Regular cardiac myocyte (primary cell): ENCODE results near the gene RFX6. TPM values are rescaled to one million over a fixed set of nuclear protein-coding genes. Genes with fewer than 3 reads are reported as not detected.

Experiments
- total RNA-seq: library from RNA; depleted of rRNA; stranded (reverse); fragments of >200 nt; gene quantifications from 2 replicates; pipeline ENCODE4 v1.2.3, GENCODE V29; 2014

Gene RFX6, protein sequence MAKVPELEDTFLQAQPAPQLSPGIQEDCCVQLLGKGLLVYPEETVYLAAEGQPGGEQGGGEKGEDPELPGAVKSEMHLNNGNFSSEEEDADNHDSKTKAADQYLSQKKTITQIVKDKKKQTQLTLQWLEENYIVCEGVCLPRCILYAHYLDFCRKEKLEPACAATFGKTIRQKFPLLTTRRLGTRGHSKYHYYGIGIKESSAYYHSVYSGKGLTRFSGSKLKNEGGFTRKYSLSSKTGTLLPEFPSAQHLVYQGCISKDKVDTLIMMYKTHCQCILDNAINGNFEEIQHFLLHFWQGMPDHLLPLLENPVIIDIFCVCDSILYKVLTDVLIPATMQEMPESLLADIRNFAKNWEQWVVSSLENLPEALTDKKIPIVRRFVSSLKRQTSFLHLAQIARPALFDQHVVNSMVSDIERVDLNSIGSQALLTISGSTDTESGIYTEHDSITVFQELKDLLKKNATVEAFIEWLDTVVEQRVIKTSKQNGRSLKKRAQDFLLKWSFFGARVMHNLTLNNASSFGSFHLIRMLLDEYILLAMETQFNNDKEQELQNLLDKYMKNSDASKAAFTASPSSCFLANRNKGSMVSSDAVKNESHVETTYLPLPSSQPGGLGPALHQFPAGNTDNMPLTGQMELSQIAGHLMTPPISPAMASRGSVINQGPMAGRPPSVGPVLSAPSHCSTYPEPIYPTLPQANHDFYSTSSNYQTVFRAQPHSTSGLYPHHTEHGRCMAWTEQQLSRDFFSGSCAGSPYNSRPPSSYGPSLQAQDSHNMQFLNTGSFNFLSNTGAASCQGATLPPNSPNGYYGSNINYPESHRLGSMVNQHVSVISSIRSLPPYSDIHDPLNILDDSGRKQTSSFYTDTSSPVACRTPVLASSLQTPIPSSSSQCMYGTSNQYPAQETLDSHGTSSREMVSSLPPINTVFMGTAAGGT
- total RNA-seq, result not detected in 2 replicates

DNA sequence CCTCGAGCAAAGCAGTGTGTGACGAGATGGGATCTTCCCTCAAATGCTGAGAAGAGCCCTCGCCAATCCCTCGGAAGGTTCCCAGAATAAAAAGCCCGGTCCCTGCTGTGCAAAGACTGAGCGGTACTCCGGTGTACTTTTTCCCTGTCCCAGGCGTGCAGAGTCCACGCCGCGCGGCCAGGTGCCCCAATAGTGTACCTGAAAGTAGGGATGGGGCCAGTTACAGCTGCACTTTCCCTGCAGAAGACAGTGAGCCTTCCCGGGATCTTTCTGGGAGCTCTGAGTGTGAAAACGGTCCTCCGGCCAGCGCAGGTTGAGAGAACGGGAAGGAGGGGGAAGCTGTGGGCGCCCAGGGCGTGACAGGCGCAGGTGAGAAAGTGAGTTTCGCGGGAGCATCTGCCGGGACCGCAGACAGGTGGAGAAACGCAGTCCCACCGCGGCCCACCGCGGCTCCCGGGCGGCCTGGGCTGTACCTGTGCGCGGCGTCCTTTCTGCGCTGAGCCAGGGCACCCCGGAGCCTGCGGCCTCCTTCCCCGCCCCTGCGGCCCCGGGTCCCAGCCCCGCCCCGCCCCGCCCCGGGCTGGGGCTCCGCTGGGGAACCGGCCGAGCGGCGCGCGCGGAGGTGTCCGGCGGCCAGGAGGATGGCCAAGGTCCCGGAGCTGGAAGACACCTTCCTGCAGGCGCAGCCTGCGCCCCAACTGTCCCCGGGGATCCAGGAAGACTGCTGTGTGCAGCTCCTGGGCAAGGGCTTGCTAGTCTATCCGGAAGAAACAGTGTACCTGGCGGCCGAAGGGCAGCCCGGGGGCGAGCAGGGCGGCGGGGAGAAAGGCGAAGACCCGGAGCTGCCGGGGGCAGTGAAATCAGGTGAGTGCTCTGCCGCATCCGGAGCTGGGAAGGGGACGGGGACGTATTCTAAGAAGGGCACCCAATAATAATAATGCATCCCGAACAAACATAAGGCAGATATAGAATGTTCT, at the start of gene RFX6:
Gene RFX6, plus strand, starts transcription at position 608 of the 977 bp plus-strand sequence. Its CDS starts 34 bp downstream, at position 642.

DNA sequence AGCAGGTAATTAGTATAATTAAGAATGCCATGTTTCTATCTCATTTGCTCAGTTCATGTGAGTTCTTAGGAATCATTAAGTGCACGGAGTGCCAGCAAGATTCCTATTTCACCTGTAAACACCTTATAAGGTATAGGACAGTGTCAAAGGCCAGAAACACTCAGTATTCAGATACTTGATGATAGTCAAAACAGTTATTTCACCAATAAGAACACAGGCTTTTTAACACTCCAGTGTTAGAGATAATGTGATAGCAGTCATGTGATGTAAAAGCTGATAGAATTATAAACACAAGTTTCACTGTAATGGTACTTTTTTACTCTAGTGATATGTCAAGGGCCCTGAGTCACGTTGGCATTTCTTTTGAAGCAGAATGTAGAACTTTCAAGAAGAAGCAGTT, 48.1 kb upstream of the RFX6 start, which contains the start of gene GPRC6A:
Gene GPRC6A, minus strand, starts transcription at position 101 of the 400 bp plus-strand sequence. Its CDS starts 70 bp downstream, at position 31.

Other genes with a start within 250 kb of the RFX6 start
- gene ZUP1, start 208.5 kb upstream of the RFX6 start, total RNA-seq, result 18.0 and 20.6 TPM in 2 replicates
- gene KPNA5, start 196.0 kb upstream of the RFX6 start, total RNA-seq, result 6.1 and 10.7 TPM in 2 replicates
- 19.9 and 23.7 TPM in 2 replicates for gene FAM162B, start 111.5 kb upstream of the RFX6 start, total RNA-seq
- not detected in 2 replicates for gene GPRC6A, start 48.2 kb upstream of the RFX6 start, total RNA-seq